ENCODE results near the gene UNK. TPM values are rescaled to one million over a fixed set of nuclear protein-coding genes. Genes with fewer than 3 reads are reported as not detected.

The UNK gene
- total RNA-seq, 2 donors from 2014 or later = 20.7 to 22.6 TPM

DNA sequence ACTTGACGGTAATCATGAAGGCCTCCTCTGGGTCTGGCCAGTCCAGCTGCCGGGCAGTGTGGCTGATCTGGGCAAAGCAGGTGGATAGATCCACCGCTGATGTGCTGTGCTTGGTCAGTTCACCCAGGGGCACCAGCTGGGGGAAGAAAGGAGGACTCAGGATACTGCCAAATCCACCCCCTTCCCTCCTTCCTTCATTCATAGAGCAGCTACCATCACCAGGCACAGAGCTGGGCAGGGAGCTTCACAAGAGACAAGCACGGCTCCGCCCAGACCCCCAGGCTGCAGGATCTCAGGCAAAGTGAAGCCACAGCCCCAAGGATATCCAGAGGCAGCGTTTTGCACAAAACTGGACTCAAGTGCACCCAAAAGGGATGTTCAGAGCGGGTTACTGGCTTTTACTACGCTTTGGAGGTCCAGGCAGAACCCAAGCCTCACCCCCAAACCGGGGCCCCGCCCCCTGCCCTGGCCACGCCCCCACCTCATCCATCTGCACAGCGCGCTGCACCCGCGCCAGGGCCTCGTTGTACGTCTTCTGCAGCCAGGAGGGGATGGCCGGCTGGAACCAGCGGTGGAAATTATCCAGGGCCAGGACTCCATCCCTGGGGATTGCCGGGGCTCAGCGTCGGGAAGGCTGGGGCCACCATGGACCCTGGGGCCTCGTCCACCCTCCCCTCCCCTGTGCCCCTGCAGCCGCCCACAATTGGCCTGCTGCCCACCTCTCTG lies 50.5 kb downstream of the UNK start:
- Mint-ChIP-seq H3K27me3 (ENCODE audit: low read depth) (no peaks in the 10 kb centered on the region), H3K4me3 (no peak overlapping the region), H3K9me3 (no peaks in the 10 kb centered on the region), H3K27ac (no peak overlapping the region), H3K4me1 (ENCODE audit: low read depth) (peaks cover 30% of the 10 kb centered on the region), H3K36me3 (ENCODE audit: insufficient read depth in 2 of 2) (peaks cover 0 to 7% of the 10 kb centered on the region in 2 donors)
- no peak for DNase-seq
- ATAC-seq (replicated peaks in 1 of 2) = no peak

DNA sequence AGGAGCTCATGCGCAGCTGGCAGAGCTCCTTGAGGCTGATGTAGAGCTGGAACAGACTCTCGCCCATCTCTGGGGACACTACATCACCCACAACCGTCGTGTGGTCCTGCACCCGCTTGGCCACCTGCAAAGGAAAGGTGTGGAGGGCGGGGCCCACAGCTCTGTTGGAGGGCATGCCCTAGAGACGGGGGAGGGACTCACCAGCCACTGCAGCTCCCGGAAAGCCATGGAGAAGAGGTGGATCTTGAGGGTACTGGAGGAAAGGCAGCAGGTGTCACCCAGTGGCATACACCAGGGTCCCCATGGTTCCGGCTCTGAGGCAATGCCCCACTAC lies 51.0 kb downstream of the UNK start:
- DNase-seq = no peak
- H3K36me3 Mint-ChIP-seq (ENCODE audit: insufficient read depth in 2 of 2) = peaks cover 0 to 7% of the 10 kb centered on the region in 2 donors
- no peaks in the 10 kb centered on the region for H3K9me3 Mint-ChIP-seq
- no peaks in the 10 kb centered on the region for H3K27me3 Mint-ChIP-seq (ENCODE audit: low read depth)
- ATAC-seq (replicated peaks in 1 of 2) = no peak
- H3K4me1 Mint-ChIP-seq (ENCODE audit: low read depth) = peaks cover 30% of the 10 kb centered on the region
- no peak overlapping the region for H3K4me3 Mint-ChIP-seq
- H3K27ac Mint-ChIP-seq = no peak overlapping the region

DNA sequence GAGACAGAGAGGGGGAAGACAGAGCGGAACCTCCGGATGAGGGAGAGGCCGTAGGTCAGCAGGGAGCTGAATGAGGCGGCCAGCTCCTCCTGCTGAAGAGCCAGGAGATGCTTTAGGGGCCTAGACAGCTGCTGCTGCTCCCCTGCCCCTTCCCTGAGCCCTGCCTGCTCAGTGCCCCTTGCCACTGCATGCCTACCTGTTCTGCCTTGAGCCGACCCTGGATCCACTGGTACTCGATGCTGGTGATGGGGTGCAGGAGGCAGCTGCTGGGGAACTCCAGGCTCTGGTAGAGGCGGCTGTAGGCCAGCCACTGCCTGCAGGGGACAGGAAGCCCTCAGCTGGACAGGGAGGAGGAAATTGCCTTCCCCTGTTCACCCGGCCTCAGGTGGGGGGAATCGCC lies 52.0 kb downstream of the UNK start:
- Mint-ChIP-seq H3K9me3 (no peaks in the 10 kb centered on the region), H3K36me3 (ENCODE audit: insufficient read depth in 2 of 2) (peaks cover 0 to 7% of the 10 kb centered on the region in 2 donors)
- ATAC-seq (replicated peaks in 1 of 2) = no peak

DNA sequence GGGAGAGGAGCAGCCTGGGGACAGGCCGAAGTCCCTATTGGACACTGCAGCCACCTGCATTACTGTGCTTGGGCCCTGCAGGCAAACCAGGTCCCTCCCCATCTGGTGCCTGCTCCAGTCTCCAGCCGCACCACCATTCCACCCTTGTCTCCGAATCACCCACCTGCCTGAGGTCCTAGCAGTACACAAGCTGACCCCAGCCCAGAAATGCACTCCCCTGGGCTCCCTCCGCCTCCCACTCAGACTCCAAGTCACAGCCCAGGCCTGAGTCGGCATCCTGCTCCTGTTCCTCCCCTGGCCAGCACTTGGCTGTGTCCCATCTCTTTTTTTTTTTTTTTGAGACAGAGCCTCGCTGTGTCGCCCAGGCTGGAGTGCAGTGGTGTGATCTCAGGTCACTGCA lies 53.3 kb downstream of the UNK start:
- H3K9me3 Mint-ChIP-seq = no peaks in the 10 kb centered on the region
- peaks cover 0 to 5% of the 10 kb centered on the region in 2 donors for H3K36me3 Mint-ChIP-seq (ENCODE audit: insufficient read depth in 2 of 2)
- H3K4me1 Mint-ChIP-seq (ENCODE audit: low read depth) = peaks cover 24% of the 10 kb centered on the region
- no peak for DNase-seq
- H3K4me3 Mint-ChIP-seq = no peak overlapping the region
- ATAC-seq (replicated peaks in 1 of 2) = no peak
- H3K27me3 Mint-ChIP-seq (ENCODE audit: low read depth) = no peaks in the 10 kb centered on the region
- peak overlapping the region; percentile 73 for H3K27ac Mint-ChIP-seq

More for the DNA sequence above, 52.0 kb downstream of the UNK start:
- no peaks in the 10 kb centered on the region for H3K27me3 Mint-ChIP-seq (ENCODE audit: low read depth)
- no peak for DNase-seq
- no peak overlapping the region for H3K27ac Mint-ChIP-seq
- H3K4me3 Mint-ChIP-seq = no peak overlapping the region
- H3K4me1 Mint-ChIP-seq (ENCODE audit: low read depth) = peaks cover 30% of the 10 kb centered on the region

DNA sequence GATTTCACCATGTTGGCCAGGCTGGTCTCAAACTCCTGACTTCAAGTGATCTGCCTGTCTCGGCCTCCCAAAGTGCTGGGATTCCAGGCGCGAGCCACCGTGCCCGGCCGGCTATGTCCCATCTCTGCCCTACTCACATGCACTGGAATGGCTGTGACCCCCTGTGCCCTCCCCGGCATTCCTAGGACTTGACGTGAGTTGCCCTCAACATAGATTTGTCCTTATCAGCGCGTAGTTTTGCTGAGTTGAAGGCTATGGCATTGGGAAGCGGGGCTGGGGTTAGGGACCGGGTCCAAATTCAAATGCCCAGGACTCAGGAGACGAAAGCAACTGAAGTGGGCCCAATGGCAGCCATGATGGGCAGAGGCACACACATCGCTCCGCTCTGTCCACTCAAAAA lies 53.8 kb downstream of the UNK start:
- no peak for ATAC-seq (replicated peaks in 1 of 2)
- Mint-ChIP-seq H3K36me3 (ENCODE audit: insufficient read depth in 2 of 2) (peaks cover 0 to 7% of the 10 kb centered on the region in 2 donors), H3K4me1 (ENCODE audit: low read depth) (peaks cover 19% of the 10 kb centered on the region), H3K9me3 (no peaks in the 10 kb centered on the region), H3K4me3 (no peak overlapping the region), H3K27ac (peak overlapping the region; percentile 73), H3K27me3 (ENCODE audit: low read depth) (no peaks in the 10 kb centered on the region)
- DNase-seq = no peak

DNA sequence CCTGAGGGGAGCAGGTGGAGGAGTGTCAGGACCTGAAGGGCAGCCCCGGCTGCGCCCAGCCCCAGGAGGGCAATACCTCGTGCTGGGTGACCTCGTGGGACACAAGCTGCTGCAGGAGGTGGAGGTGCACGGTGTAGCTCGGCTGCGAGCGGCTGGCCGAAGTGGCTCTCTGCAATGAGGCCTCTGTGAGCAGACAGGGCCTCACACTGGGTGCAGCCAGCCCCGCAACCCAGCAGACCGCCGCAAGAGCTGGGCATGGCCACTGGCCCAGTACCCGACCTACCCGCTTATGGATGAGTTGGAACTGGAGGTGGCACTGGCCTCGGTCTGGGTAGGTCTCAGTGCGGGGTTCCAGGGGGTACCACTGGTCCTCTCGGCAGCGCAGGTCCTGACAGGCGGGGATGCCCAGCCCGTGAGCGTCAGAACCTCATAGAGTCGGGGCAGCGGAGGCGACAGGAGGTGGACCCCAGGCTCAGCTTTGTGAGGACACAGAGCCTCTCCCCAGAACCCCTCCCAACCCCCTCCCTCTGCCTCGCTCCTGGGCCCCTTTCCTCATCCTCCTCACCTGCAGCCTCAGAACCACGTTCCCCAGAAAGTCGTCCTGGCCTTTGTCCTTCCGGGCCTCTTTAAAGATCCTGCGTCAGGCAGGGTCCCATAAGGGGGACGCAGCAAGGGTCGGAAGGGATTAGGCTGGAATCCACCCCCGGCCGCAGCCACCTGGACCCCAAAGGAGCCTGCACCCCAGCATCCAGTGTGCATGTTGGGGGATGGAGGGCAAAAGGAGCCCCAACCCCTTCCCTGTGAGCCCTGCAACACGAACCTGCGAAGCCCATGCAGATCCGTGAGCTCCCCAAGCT lies 55.6 kb downstream of the UNK start:
- Mint-ChIP-seq H3K27ac (no peak overlapping the region), H3K9me3 (no peaks in the 10 kb centered on the region), H3K27me3 (ENCODE audit: low read depth) (no peaks in the 10 kb centered on the region), H3K4me3 (no peak overlapping the region), H3K36me3 (ENCODE audit: insufficient read depth in 2 of 2) (peaks cover 0 to 2% of the 10 kb centered on the region in 2 donors), H3K4me1 (ENCODE audit: low read depth) (peaks cover 12% of the 10 kb centered on the region)
- no peak for DNase-seq
- no peak for ATAC-seq (replicated peaks in 1 of 2)

DNA sequence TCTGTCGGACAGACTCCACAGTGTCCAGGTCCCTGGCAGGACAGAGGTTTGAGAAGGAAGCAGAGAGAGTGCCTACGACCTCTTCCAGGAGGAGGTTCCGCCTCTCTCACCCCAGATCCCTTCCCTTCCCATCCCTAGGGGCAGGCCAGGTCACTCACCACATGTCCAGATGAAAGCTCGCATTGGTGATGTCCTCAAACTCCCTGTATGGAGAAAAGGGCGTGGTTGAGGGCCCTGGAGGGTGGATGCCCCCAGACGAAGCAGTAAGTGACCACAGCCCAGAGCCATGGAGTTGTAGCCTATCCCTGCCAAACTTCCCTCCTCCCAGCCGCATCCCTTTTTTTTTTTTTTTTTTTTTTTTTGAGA lies 56.2 kb downstream of the UNK start:
- peaks cover 18% of the 10 kb centered on the region for H3K4me1 Mint-ChIP-seq (ENCODE audit: low read depth)
- H3K27me3 Mint-ChIP-seq (ENCODE audit: low read depth) = no peaks in the 10 kb centered on the region
- ATAC-seq (replicated peaks in 1 of 2) (no peak), DNase-seq (no peak)
- H3K4me3 Mint-ChIP-seq = no peak overlapping the region
- H3K27ac Mint-ChIP-seq = no peak overlapping the region
- peaks cover 0 to 4% of the 10 kb centered on the region in 2 donors for H3K36me3 Mint-ChIP-seq (ENCODE audit: insufficient read depth in 2 of 2)
- no peaks in the 10 kb centered on the region for H3K9me3 Mint-ChIP-seq

DNA sequence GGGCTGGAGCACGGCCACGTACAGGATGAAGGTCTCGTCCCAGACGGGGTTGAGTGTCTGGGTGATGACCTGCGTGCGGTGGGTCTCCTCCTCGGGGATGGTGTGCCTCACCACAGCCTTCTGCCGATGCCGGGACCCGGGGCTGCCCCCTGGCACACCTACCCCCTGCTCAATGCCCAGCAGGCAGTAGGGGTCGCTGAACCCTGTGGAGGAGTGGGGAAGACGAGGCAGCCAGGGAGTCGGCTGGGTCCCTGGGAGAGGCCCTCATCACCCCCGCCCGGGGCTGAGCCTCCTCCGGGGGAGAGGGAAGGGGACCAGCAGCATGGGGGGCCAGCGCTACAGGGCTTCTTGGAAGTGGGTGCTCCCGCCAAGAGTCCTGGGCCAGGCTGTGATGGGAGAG lies 57.8 kb downstream of the UNK start:
- Mint-ChIP-seq H3K36me3 (ENCODE audit: insufficient read depth in 2 of 2) (peaks cover 0 to 4% of the 10 kb centered on the region in 2 donors), H3K4me1 (ENCODE audit: low read depth) (peaks cover 19% of the 10 kb centered on the region), H3K4me3 (peak overlapping the region; percentile 91 to 96), H3K27ac (peak overlapping the region; percentile 73), H3K9me3 (no peaks in the 10 kb centered on the region), H3K27me3 (ENCODE audit: low read depth) (no peaks in the 10 kb centered on the region)
- DNase-seq = no peak
- no peak for ATAC-seq (replicated peaks in 1 of 2)

DNA sequence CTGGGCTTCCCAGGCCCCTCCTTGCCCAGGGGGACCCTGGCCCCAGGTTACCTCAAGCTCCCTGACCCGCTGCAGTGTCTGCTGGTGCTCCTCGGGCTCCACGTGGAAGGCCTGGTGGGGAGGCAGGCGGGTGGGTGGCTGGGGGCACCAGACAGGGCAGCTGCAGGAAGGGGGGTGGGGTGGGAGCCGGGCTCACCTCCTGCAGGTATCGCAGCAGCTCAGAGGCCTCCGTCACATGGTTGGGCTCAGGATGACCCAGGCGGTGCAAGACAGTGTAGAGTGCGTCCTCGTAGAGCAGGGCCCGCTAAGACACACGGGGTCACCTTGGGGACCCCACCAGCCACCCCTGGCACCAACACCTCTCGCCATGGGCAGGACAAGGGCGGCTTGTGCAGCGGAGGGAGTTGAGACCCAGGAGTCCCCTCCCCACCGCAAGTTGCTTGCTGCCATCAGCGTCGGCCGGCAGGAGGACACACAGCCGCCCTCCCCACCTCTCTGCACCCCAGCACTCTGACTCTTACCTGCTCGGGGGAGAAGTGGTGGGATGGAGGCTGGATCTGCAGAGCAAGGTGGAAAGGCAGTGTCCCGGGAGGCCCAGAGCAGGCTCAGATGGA lies 58.5 kb downstream of the UNK start:
- Mint-ChIP-seq H3K36me3 (ENCODE audit: insufficient read depth in 2 of 2) (peaks cover 0 to 4% of the 10 kb centered on the region in 2 donors), H3K4me1 (ENCODE audit: low read depth) (peaks cover 19% of the 10 kb centered on the region), H3K9me3 (no peaks in the 10 kb centered on the region), H3K27ac (peak overlapping the region; percentile 84), H3K27me3 (ENCODE audit: low read depth) (no peaks in the 10 kb centered on the region), H3K4me3 (peak overlapping the region; percentile 91 to 96)
- DNase-seq (peak; percentile 40 to 57), ATAC-seq (replicated peaks in 1 of 2) (peak; percentile 37 to 43)

DNA sequence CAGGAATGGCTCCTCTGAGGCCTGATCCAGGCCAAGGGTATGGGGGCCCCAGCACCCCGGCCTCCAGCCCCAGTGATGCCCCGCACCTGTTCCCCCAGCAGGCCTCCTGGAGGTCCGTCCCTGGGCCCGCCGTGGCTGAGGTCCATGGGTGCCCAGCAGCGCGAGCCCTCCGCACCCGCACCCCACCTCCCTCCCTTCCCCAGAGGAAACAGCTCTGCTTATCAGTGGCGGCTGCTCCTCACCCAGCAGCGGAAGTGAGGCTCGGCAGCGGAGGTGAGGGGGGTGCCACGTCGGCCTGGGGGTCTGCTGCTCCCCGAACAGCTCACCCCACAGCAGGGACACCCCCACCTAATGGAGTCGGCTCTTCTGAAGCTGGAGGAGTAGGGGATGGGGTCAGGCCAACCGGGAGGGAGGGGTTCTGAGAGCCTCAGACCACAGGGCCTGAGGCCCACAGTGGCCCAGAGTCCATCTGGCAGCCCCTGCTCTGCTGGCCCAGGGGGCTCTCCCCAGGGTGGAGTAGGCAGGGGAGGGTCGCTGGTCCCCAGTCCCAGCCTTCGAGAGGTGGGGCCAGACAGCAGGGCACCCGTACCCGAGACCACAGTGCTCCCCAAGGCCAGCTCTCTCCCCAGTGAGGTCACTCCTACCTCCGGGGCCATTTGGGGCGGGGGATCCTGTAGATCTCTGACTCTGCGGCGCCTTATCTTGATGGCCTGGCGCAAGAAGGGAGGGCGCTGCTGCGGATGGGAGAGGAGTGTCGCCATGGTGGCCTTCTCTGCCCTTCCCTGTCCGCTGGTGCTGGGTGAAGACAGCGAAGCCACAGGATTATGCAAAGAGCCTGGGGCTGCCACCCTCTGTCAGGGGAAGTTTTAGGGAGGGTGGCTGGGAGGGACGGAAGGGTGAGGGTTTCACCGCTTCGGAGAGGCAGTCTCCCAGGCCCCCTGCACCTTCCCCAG lies 59.2 kb downstream of the UNK start, which contains the start of gene UNC13D:
Gene UNC13D, minus strand, starts transcription at position 828 of the 953 bp plus-strand sequence. Its CDS starts 67 bp downstream, at position 761.
- peak within 1 kb of the TSS; percentile 91 to 96 for H3K4me3 Mint-ChIP-seq
- H3K27ac Mint-ChIP-seq = peak within 1 kb of the TSS; percentile 96
- H3K36me3 Mint-ChIP-seq (ENCODE audit: insufficient read depth in 2 of 2) = peaks cover 0 to 6% of the 10 kb centered on the region in 2 donors
- DNase-seq (peak; percentile 69 to 74), ATAC-seq (replicated peaks in 1 of 2) (peak; percentile 69 to 74)
- H3K4me1 Mint-ChIP-seq (ENCODE audit: low read depth) = peaks cover 19% of the 10 kb centered on the region
- H3K27me3 Mint-ChIP-seq (ENCODE audit: low read depth) = no peaks in the 10 kb centered on the region
- H3K9me3 Mint-ChIP-seq = no peaks in the 10 kb centered on the region

DNA sequence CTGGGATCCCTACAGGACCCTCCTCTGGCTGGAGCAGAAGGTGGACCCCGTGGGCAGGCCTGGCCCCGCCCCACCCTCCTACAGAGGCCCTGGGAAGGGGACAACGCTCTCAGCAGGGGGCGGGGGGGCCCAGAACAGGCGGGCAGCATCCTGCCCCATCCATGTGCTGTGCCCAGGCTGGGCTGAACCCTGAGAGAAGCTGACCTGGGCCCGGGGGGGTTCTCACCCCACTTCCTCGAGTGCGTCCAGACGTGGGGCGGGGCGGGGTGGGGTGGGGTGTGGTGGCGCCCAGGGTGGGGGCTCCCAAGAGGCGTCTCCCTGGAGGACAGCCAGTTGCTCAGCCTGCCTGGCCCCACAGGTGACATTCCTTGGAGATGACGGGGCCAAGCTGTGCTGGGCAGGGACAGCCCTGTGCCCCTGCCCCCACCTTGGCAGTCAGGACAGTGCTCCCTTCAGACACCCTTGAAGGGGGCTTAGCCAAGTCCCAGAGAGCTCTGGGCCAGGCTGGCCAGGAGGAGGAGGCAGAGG lies 60.0 kb downstream of the UNK start:
- peaks cover 19% of the 10 kb centered on the region for H3K4me1 Mint-ChIP-seq (ENCODE audit: low read depth)
- H3K27me3 Mint-ChIP-seq (ENCODE audit: low read depth) = no peaks in the 10 kb centered on the region
- peak; percentile 1 to 32 for ATAC-seq (replicated peaks in 1 of 2)
- H3K27ac Mint-ChIP-seq = peak overlapping the region; percentile 38
- H3K4me3 Mint-ChIP-seq = peak overlapping the region; percentile 91 to 96
- no peak for DNase-seq
- peaks cover 2 to 6% of the 10 kb centered on the region in 2 donors for H3K36me3 Mint-ChIP-seq (ENCODE audit: insufficient read depth in 2 of 2)
- H3K9me3 Mint-ChIP-seq = no peaks in the 10 kb centered on the region

DNA sequence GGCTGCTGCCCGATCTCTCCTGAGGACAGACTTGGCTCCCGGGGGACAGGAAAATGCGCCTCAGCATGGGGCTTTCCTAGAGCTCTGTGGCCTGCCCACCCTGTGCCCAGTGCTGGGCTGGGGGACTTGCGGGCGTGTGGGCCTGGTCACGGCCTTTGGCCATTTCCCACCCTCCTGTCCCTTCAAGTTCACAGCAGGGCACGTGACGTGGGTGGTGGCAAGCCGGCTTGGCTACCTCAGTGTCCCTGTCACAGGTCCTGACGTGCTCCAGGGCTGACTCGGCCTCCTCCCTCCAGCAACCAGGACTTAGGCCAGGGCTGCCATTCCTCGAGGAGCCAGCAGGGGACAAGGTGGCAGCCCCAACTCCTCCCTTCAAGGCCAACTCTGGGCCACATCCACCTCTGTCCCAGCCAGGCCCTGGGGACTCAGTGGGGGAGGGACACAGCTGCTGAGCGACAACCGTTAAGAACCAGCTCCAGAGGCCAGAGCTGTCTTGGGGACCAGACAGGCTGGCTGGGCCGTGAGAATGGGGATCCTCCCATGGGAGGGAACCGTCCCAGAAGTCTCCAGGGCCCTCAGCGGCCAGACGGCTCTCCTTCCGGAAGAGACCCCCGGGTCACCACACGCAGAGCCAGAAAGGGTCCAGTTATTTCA lies 60.6 kb downstream of the UNK start:
- Mint-ChIP-seq H3K27ac (peak overlapping the region; percentile 38), H3K4me1 (ENCODE audit: low read depth) (peaks cover 19% of the 10 kb centered on the region), H3K4me3 (peak overlapping the region; percentile 40 to 60), H3K36me3 (ENCODE audit: insufficient read depth in 2 of 2) (peaks cover 2 to 6% of the 10 kb centered on the region in 2 donors), H3K27me3 (ENCODE audit: low read depth) (no peaks in the 10 kb centered on the region), H3K9me3 (no peaks in the 10 kb centered on the region)
- peak; percentile 50 to 57 for ATAC-seq (replicated peaks in 1 of 2)
- peak; percentile 69 to 79 for DNase-seq
